ENCODE results near the gene CLEC7A. TPM values are rescaled to one million over a fixed set of nuclear protein-coding genes. Genes with fewer than 3 reads are reported as not detected.

CLEC7A gene
- total RNA-seq, 1 experiment from 2014 or later = not detected

- POLR2A ChIA-PET = no interaction called here
- Histone ChIP-seq H3K36me3 (ENCODE audit: control insufficient read depth, insufficient read depth, low read length) (no peaks in the 10 kb centered on the region), H3K27ac (ENCODE audit: low read length) (no peak overlapping the region), H3K4me1 (ENCODE audit: control insufficient read depth, insufficient read depth, low read length) (peaks cover 5% of the 10 kb centered on the region; the same call in 1 of the 2 replicates), H3K27me3 (ENCODE audit: control insufficient read depth, insufficient read depth, low read length) (no peaks in the 10 kb centered on the region), H3K9me3 (ENCODE audit: control insufficient read depth, insufficient read depth, low read depth, low read length) (no peaks in the 10 kb centered on the region), H3K4me3 (ENCODE audit: low read depth in 2 of 2, low read length in 2 of 2) (no peak overlapping the region)
- ATAC-seq (no peak), DNase-seq (ENCODE audit: low read depth, low spot score) (no peak)
- TF ChIP-seq CTCF (IDR thresholded peaks at IDR 0.05) (no peak), POLR2AphosphoS5 (IDR thresholded peaks at IDR 0.05; ENCODE audit: low read depth, low read length) (no peak), REST (IDR thresholded peaks at IDR 0.05; ENCODE audit: insufficient read depth in 1 of 2, low read depth in 2 of 2, low read length in 1 of 2) (no peak), TCF7L2 (IDR thresholded peaks at IDR 0.05; ENCODE audit: low read depth, low read length) (no peak), SIN3A (IDR thresholded peaks at IDR 0.05; ENCODE audit: borderline replicate concordance, insufficient read depth, low read depth, low read length) (no peak)
- BruUV-seq (replicated peaks) = no TSS peak
- intact Hi-C loops (cut with micrococcal nuclease; ENCODE audit: unreplicated experiment) (no loop called here), in situ Hi-C loops (cut with HindIII; ENCODE audit: low pct_unique_long_range_greater_than_20kb, low sequenced_read_pairs) (no loop called here)
- CTCF ChIA-PET = interaction anchor here (0.5 kb wide), 1 partner anchor 364 kb away, joined by 3 read pairs; no protein-coding TSS in a partner anchor
Observed at GRCh38 chr12:10158406-10158805, 28.4 kb upstream of the CLEC7A start.

GRCh38 chr12:10155966-10156365 is 26.0 kb upstream of the CLEC7A start:
- no peaks in the 10 kb centered on the region for H3K27me3 ChIP-seq (ENCODE audit: control insufficient read depth, insufficient read depth, low read length)
- no peaks in the 10 kb centered on the region for H3K9me3 ChIP-seq (ENCODE audit: control insufficient read depth, insufficient read depth, low read depth, low read length)
- no peak for ATAC-seq
- H3K4me1 ChIP-seq (ENCODE audit: control insufficient read depth, insufficient read depth, low read length) = peaks cover 5% of the 10 kb centered on the region; the same call in 1 of the 2 replicates
- CTCF ChIA-PET = no interaction called here
- no TSS peak for BruUV-seq (replicated peaks)
- TF ChIP-seq REST (IDR thresholded peaks at IDR 0.05; ENCODE audit: insufficient read depth in 1 of 2, low read depth in 2 of 2, low read length in 1 of 2) (no peak), CTCF (IDR thresholded peaks at IDR 0.05) (no peak), TCF7L2 (IDR thresholded peaks at IDR 0.05; ENCODE audit: low read depth, low read length) (no peak), POLR2AphosphoS5 (IDR thresholded peaks at IDR 0.05; ENCODE audit: low read depth, low read length) (no peak), SIN3A (IDR thresholded peaks at IDR 0.05; ENCODE audit: borderline replicate concordance, insufficient read depth, low read depth, low read length) (no peak)
- in situ Hi-C loops (cut with HindIII; ENCODE audit: low pct_unique_long_range_greater_than_20kb, low sequenced_read_pairs) = no loop called here
- no peak overlapping the region for H3K27ac ChIP-seq (ENCODE audit: low read length)
- intact Hi-C loops (cut with micrococcal nuclease; ENCODE audit: unreplicated experiment) = no loop called here
- H3K4me3 ChIP-seq (ENCODE audit: low read depth in 2 of 2, low read length in 2 of 2) = no peak overlapping the region
- H3K36me3 ChIP-seq (ENCODE audit: control insufficient read depth, insufficient read depth, low read length) = no peaks in the 10 kb centered on the region
- POLR2A ChIA-PET = no interaction called here
- no peak for DNase-seq (ENCODE audit: low read depth, low spot score)

Data from Panc1 (cell line).